Activated CD4-positive, alpha-beta T cell treated with anti-CD3 and anti-CD28 coated beads, Interleukin-2, amount 50 U/mL, for 16 hours (primary cell): ENCODE measurements around the gene TMEM54.

Source experiments
- DNase-seq: peaks from one replicate; pipeline ENCODE4 v3.0.0-alpha.2; 2020

The TMEM54 gene

DNA sequence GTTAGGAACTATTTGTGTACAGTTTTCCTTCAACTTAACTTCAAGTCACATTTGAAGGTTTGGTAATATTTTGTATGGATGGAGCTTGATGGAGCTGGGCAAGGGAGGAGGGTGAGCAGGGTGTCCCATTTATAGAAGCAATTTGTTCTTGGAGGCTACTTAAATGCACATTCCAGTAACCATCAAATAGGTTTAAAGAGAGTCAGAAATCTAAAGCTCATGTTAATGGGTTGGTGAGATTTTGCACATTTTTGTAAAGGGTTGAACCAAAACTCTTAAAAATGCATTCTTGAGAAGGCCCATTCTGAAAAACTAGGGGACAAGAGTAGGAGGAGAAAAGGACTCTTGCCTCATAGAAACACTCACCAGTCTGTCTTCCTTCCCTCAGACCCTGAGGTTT, 40.6 kb downstream of the TMEM54 start:
- no peak for DNase-seq

DNA sequence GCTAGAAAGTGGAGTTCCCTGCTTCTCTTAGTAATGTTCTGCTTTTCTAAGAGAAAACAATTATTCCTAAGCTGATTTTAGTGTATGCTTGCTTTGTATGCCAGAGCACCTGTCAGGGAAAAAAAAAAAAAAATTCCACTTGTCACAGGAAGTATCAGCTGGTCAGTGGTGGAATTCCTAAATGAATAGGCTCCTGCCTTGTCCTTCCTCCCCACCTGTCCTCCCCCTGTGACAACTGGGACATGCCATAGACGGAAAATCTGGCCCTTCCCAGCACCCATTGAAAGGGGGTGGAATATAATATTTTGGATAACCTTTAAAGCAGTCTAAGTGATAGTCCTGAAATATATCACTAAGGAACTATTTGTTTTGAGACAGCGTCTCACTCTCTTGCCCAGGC, 41.3 kb downstream of the TMEM54 start:
- no peak for DNase-seq

DNA sequence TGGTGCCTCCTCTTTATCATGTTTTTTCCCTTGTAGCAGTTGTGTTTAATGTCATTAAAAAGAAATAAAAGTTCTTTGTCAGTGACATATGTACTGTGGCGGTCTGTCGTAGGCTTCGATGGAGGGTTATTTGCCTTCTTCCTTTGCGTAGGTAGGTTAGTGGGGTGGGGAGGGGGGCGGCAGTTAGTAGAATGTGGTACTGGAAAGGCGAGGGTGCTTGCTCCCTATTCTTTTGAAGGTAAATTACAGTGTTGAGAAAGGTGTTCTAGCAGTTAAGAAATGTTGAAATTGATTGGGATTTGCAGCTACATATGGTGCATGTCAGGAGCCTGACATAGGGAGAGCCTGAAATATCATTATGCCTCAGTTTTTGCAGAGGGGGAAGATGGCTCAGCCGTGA, 42.4 kb downstream of the TMEM54 start:
- DNase-seq, result no peak

DNA sequence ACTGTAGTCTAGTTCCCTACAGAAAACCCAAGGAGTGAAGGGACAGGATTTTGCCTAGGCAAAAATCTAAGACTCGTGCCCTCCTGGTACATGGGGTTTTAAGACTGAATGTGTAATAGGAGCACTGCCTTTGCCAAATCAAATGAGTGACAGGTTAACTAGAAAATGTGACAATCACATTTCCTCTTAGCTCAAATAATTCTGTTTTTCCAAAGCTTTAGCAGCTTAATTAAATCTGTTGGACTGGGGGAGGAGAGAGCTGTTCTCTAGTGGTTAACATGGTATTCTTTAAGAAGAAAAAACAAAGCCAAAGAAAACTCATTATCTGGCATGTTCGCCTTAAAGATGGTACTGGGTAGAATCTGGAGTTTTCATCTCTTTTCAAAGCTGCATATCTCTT, 43.1 kb downstream of the TMEM54 start:
- no peak for DNase-seq

DNA sequence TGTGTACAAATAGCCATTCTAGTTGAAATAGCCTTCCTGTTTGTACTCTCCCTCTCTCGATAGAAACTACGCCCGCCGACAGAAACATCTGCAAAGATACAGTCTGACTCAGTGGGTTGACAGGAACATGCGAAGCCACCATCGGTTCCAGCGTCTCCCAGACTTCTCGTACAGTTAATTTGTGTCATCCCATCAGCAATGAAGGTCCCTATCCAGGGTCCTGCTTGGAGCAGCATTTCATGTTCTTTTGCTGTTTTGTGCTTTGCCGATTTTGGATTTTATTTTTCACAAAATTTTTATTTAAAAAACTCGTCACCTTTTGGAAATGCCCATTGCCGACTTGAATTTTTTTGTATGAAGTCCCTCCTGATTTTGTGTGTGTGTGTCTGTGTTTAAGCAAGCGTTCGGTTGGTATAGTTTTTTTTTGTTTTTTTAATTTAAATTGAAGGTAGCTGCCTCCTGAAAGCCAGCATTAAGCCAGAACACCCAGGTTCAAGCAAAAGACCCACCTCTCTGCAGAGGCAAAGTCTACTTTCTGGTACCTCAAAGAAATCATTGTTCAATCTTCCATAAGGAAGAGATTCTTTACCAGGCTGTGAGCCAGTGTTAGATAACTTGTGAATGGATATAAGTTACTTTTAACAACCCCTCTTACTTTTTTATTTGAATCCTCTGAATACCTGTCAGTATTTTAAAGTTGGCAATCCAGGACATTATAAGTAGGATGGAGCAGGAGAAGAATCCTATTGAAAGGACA, 45.1 kb downstream of the TMEM54 start:
- no peak for DNase-seq

DNA sequence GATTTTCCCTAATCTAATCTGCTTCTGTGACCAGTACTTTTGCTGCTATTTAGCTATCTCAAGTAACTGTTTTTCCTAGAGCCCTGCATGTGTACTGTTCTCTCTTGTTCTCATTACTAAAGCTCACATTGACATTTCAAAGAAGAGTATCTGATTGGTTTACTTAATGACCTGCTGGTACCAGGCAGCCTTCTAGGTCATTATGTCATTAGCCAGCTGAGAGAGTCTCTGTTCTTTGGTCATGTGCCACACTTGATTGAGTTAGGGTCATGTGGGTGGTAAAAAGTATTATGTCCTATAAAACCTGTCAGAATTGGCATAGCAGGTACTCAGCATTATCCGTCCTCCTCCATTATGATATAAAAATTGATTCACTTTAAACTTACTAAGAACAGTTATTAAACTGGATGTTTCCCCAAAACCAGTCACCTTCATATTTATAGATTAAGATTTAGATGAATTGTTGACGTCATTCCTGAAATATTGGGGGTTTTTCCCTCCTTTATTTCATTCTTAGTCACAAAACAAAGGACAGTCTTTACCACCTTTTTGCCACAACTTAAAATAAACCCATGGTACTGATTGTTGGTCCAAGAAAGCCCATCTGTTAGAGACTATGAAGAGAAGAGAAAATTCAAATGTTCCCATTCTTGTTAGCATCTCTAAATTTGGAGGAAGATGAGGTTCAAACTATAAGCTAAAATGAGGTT, 52.7 kb downstream of the TMEM54 start:
- no peak for DNase-seq
